ENCODE results near the gene MYBPC1.

GRCh38 chr12:101695706-101696105 lies 100.9 kb downstream of the MYBPC1 start:
- TF ChIP-seq GLI2 (tag by site-specific recombination; IDR thresholded peaks at IDR 0.05; ENCODE audit: borderline replicate concordance, low read depth) (no peak), ZFP3 (tag by site-specific recombination; IDR thresholded peaks at IDR 0.05; ENCODE audit: low read depth) (no peak), ZNF335 (tag by site-specific recombination; conservative IDR thresholded peaks at IDR 0.05) (no peak), CTCF (tag by site-specific recombination; IDR thresholded peaks at IDR 0.05) (no peak), YY1 (tag by site-specific recombination; IDR thresholded peaks at IDR 0.05) (no peak), ZBTB6 (tag by site-specific recombination; IDR thresholded peaks at IDR 0.05) (no peak)

Data from HEK293 (cell line).